DND-41 (cell line): Measurements from ENCODE around the gene PLPP3.

Experiments
- ATAC-seq: fragments of 200-7000 bp; cut with Tn5 transposase; 3 replicates; pipeline ENCODE4 v1.9.1; 2021; ENCODE audit warnings: low read depth; ENCODE audit not compliant: insufficient read depth
- DNase-seq: peaks from one replicate; pipeline ENCODE4 v3.0.0-alpha.2; 2020
- H2AFZ ChIP-seq: 2 replicates; pipeline ENCODE4 v1.6.0; 2012; ENCODE audit warnings: low read depth, low read length
- H3K27ac ChIP-seq: 2 replicates; pipeline ENCODE4 v1.5.1; 2012; ENCODE audit warnings: low read length, inconsistent platforms
- H3K27me3 ChIP-seq: fragments of 200-600 bp; sonication (generic); 2 replicates; pipeline ENCODE4 v1.6.0; 2012; ENCODE audit warnings: low read length, mild to moderate bottlenecking, inconsistent platforms; ENCODE audit not compliant: insufficient read depth, poor library complexity
- H3K36me3 ChIP-seq: 2 replicates; pipeline ENCODE4 v1.5.1; 2012; ENCODE audit warnings: low read length, inconsistent platforms; ENCODE audit not compliant: insufficient read depth
- H3K4me1 ChIP-seq: 2 replicates; pipeline ENCODE4 v1.5.1; 2012; ENCODE audit warnings: mild to moderate bottlenecking, low read length; ENCODE audit not compliant: insufficient read depth
- H3K4me2 ChIP-seq: 2 replicates; pipeline ENCODE4 v1.6.0; 2012; ENCODE audit warnings: mild to moderate bottlenecking, moderate library complexity, low read length, inconsistent platforms; ENCODE audit not compliant: insufficient read depth
- H3K4me3 ChIP-seq, 2 experiments: fragments of 200-600 bp in 1 of 2; shearing (Covaris generic) in 1 of 2; 2 replicates each; pipeline ENCODE4 v1.5.1; 2012 to 2016; ENCODE audit warnings: inconsistent platforms in 2 of 2, low read length in 2 of 2, mild to moderate bottlenecking in 2 of 2, low read depth in 1 of 2, moderate library complexity in 1 of 2
- H3K79me2 ChIP-seq: 2 replicates; pipeline ENCODE4 v1.6.0; 2012; ENCODE audit warnings: low read length, inconsistent platforms; ENCODE audit not compliant: insufficient read depth
- H3K9ac ChIP-seq: 2 replicates; pipeline ENCODE4 v1.6.0; 2012; ENCODE audit warnings: low read depth, mild to moderate bottlenecking, inconsistent platforms, low read length, moderate library complexity
- H3K9me3 ChIP-seq: 2 replicates; pipeline ENCODE4 v1.5.1; 2012; ENCODE audit warnings: low read length, moderate library complexity, mild to moderate bottlenecking, inconsistent platforms; ENCODE audit not compliant: insufficient read depth, severe bottlenecking
- H4K20me1 ChIP-seq: 2 replicates; pipeline ENCODE4 v1.6.0; 2012; ENCODE audit warnings: low read length; ENCODE audit not compliant: insufficient read depth
- CTCF ChIP-seq: IDR thresholded peaks from 2 replicates; pipeline ENCODE4 v1.5.1; 2012; ENCODE audit warnings: borderline replicate concordance, low read length, moderate library complexity, mild to moderate bottlenecking; ENCODE audit not compliant: poor library complexity, severe bottlenecking; ENCODE audit errors: extremely low read depth
- EZH2 ChIP-seq: IDR thresholded peaks from 3 replicates; pipeline ENCODE4 v1.6.1; 2012; ENCODE audit warnings: borderline replicate concordance, low read depth, mild to moderate bottlenecking, moderate library complexity, low read length, inconsistent platforms; ENCODE audit not compliant: severe bottlenecking

Gene PLPP3

DNA sequence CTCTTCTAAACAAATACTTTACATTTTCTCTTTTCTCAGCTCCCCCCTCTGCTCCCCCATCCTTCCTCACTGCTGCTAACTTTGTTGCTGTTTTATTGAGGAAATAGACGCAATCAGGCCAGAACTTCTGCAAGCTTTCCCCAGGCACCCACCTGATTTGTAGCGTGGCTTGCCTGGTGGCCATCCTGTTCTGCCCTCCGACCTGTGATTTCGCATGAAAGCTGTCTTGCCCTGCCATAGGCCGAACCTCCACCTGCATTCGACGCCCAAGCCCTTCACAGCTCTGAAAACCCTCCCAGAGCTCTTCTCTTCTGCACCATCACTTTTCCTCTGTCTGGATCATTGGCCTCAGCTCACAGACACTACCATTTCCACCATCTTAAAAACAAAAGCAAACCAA lies 100.6 kb downstream of the PLPP3 start:
- DNase-seq (no peak), ATAC-seq (no peak)
- Histone ChIP-seq H2AFZ (no peak overlapping the region), H3K4me1 (no peaks in the 10 kb centered on the region), H3K9ac (no peak overlapping the region), H3K9me3 (no peaks in the 10 kb centered on the region), H3K79me2 (no peaks in the 10 kb centered on the region), H3K4me3 (no peak overlapping the region), H3K27me3 (no peaks in the 10 kb centered on the region), H4K20me1 (no peaks in the 10 kb centered on the region), H3K27ac (no peak overlapping the region), H3K4me2 (no peak overlapping the region), H3K36me3 (no peaks in the 10 kb centered on the region)
- TF ChIP-seq CTCF (no peak), EZH2 (no peak)

DNA sequence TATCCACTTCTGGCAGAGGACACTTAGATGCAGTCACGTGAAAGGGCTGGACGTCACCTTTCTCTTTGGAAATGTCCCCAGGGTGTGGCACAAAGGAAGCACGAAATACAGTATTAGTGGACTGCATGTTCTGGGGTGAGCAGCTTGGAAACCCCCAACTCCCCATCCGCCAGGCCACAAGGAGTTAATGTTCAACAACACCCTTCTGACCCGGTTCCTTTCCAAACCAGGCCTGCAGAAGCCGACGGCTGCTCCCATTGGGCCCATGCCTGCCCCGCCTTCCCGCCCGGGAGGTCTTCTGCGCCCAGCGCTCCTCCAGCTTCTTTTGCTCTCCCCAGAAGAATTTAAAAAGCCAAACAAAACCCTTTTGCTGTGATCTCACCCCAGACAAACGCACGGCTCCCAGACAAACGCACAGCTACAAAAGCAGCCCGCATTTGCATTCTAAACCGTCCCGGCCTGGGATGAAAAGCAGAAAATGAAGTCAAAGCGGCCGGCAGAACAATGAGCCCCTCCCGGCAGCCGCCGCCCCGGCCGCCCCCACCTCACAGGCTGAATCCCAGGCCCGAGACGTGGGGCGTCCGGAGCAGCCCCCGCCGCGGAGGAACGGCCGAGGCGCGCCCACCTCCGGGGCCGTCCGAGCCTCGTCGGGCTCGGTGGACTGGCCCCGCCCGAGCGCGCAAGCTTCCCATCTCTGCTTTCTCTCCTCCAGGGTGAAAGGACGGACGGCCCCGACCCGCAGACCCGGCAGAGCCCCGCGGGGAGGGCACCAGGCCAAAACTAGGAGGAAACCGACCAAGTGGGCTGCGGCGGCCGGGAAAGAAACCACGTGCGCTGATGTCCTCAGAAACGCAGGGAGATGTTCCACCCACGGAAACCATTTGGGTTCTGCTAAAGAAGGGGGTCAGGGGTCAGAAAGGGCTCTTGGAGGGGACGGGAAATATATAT lies 101.9 kb downstream of the PLPP3 start:
- TF ChIP-seq CTCF (no peak), EZH2 (no peak)
- H3K4me2 ChIP-seq, result no peak overlapping the region
- no peak overlapping the region for H2AFZ ChIP-seq
- no peak for ATAC-seq
- no peaks in the 10 kb centered on the region for H3K27me3 ChIP-seq
- H3K36me3 ChIP-seq, result no peaks in the 10 kb centered on the region
- no peak for DNase-seq
- H3K27ac ChIP-seq, result no peak overlapping the region
- H4K20me1 ChIP-seq, result no peaks in the 10 kb centered on the region
- no peak overlapping the region for H3K4me3 ChIP-seq
- H3K9ac ChIP-seq, result no peak overlapping the region
- no peaks in the 10 kb centered on the region for H3K4me1 ChIP-seq
- H3K9me3 ChIP-seq, result no peaks in the 10 kb centered on the region
- no peaks in the 10 kb centered on the region for H3K79me2 ChIP-seq

- no peaks in the 10 kb centered on the region for H3K36me3 ChIP-seq
- no peak overlapping the region for H3K9ac ChIP-seq
- no peak overlapping the region for H3K27ac ChIP-seq
- H3K4me2 ChIP-seq, result no peak overlapping the region
- DNase-seq (no peak), ATAC-seq (no peak)
- TF ChIP-seq CTCF, result no peak
- no peaks in the 10 kb centered on the region for H4K20me1 ChIP-seq
- H3K27me3 ChIP-seq, result no peaks in the 10 kb centered on the region
- H3K9me3 ChIP-seq, result no peaks in the 10 kb centered on the region
- no peak overlapping the region for H3K4me3 ChIP-seq
- H2AFZ ChIP-seq, result no peak overlapping the region
- H3K79me2 ChIP-seq, result no peaks in the 10 kb centered on the region
- H3K4me1 ChIP-seq, result no peaks in the 10 kb centered on the region
These were observed 105.6 kb downstream of the PLPP3 start for GRCh38 chr1:56473582-56474270.
